Mucosa of descending colon (tissue), 3 donors: ENCODE measurements around the gene CDRT4. TPM values are rescaled to one million over a fixed set of nuclear protein-coding genes. Genes with fewer than 3 reads are reported as not detected.

ENCODE experiments used
- ATAC-seq: fragments of 200-7000 bp; cut with Tn5 transposase; one replicate; pipeline ENCODE4 v1.9.1; 2020; ENCODE audit warnings: mild to moderate bottlenecking, moderate library complexity
- DNase-seq, 3 donors: peaks; one replicate each; pipeline ENCODE4 v3.0.0-alpha.2; 2020
- H3K36me3 ChIP-seq: fragments of 200-600 bp; one replicate; pipeline ENCODE4 v1.8.0; 2021; ENCODE audit warnings: low read depth, mild to moderate bottlenecking
- H3K4me1 ChIP-seq: fragments of 200-600 bp; one replicate; pipeline ENCODE4 v1.8.0; 2021; ENCODE audit warnings: low read depth, mild to moderate bottlenecking
- H3K4me3 ChIP-seq: fragments of 200-600 bp; one replicate; pipeline ENCODE4 v1.8.0; 2021; ENCODE audit warnings: mild to moderate bottlenecking
- H3K9me3 ChIP-seq: fragments of 200-600 bp; one replicate; pipeline ENCODE4 v1.8.0; 2021; ENCODE audit warnings: mild to moderate bottlenecking
- CTCF ChIP-seq: fragments of 200-600 bp; IDR thresholded peaks from one replicate; pipeline ENCODE4 v1.8.0; 2022; ENCODE audit warnings: antibody characterized with exemption, mild to moderate bottlenecking
- intact Hi-C, 2 donors: fragments of 100-400 bp; cut with DNase I in 1 of 2; cut with micrococcal nuclease in 1 of 2; formaldehyde crosslinking; loops; one replicate each; pipeline versions ENCODE4 v1.11.0 to v1.11.1; 2022; cut with DNase I, micrococcal nuclease
- total RNA-seq, 3 donors: library from RNA; stranded (reverse); fragmentation: NEBNext Ultra II Directional in 2 of 3; extraction: Animal tissue kit (Norgen Biotek cat#: 25700) in 2 of 3; gene quantifications; one replicate each; pipeline versions ENCODE4 v1.2.1 to v1.2.4, GENCODE V29; 2021 to 2023
- donor health status: DM: no; HTN: no; CAD: no; lungs with moderate emphysema.
- donor health status: DM: no; HTN: no; CAD: no.
- donor health status: DM: no; HTN: yes; CAD: no.

CDRT4 gene
- total RNA-seq, 3 donors from 2014 or later = 4.8 to 17.5 (median 5.7) TPM

GRCh38 chr17:15398736-15399331 is 68.6 kb downstream of the CDRT4 start:
- TF ChIP-seq CTCF = no peak
- DNase-seq (no peak), ATAC-seq (peak; percentile 50)
- H3K4me1 ChIP-seq = no peaks in the 10 kb centered on the region
- H3K9me3 ChIP-seq = no peaks in the 10 kb centered on the region
- no peak overlapping the region for H3K4me3 ChIP-seq
- H3K36me3 ChIP-seq = no peaks in the 10 kb centered on the region
- intact Hi-C loops = no loop called here

- ATAC-seq (peak; percentile 53), DNase-seq (no peak)
- Histone ChIP-seq H3K4me1 (no peaks in the 10 kb centered on the region), H3K4me3 (no peak overlapping the region), H3K36me3 (no peaks in the 10 kb centered on the region), H3K9me3 (no peaks in the 10 kb centered on the region)
- no peak for TF ChIP-seq CTCF
- intact Hi-C loops = no loop called here
These were observed 69.1 kb downstream of the CDRT4 start for GRCh38 chr17:15398291-15398690.

GRCh38 chr17:15397620-15398019 is 69.8 kb downstream of the CDRT4 start:
- no peaks in the 10 kb centered on the region for H3K9me3 ChIP-seq
- H3K4me3 ChIP-seq = no peak overlapping the region
- intact Hi-C loops = no loop called here
- ATAC-seq = no peak
- no peaks in the 10 kb centered on the region for H3K4me1 ChIP-seq
- no peak for TF ChIP-seq CTCF
- H3K36me3 ChIP-seq = no peaks in the 10 kb centered on the region
- DNase-seq = no peak

GRCh38 chr17:15395091-15395490 is 72.3 kb downstream of the CDRT4 start:
- TF ChIP-seq CTCF = no peak
- DNase-seq = no peak
- H3K4me1 ChIP-seq = no peaks in the 10 kb centered on the region
- no peaks in the 10 kb centered on the region for H3K36me3 ChIP-seq
- intact Hi-C loops = no loop called here
- H3K9me3 ChIP-seq = no peaks in the 10 kb centered on the region
- no peak overlapping the region for H3K4me3 ChIP-seq
- no peak for ATAC-seq

- intact Hi-C loops = no loop called here
- no peaks in the 10 kb centered on the region for H3K4me1 ChIP-seq
- no peaks in the 10 kb centered on the region for H3K9me3 ChIP-seq
- H3K36me3 ChIP-seq = no peaks in the 10 kb centered on the region
- TF ChIP-seq CTCF = no peak
- no peak overlapping the region for H3K4me3 ChIP-seq
- ATAC-seq (no peak), DNase-seq (no peak)
These were observed 74.0 kb downstream of the CDRT4 start for GRCh38 chr17:15393414-15393813.

GRCh38 chr17:15392326-15392741 is 75.1 kb downstream of the CDRT4 start:
- TF ChIP-seq CTCF = no peak
- no peaks in the 10 kb centered on the region for H3K9me3 ChIP-seq
- ATAC-seq (peak; percentile 80), DNase-seq (no peak)
- no peaks in the 10 kb centered on the region for H3K36me3 ChIP-seq
- intact Hi-C loops = no loop called here
- H3K4me3 ChIP-seq = no peak overlapping the region
- H3K4me1 ChIP-seq = no peaks in the 10 kb centered on the region
